Mesendoderm (in vitro differentiated cells): ENCODE data around the gene TTLL9. TPM values are rescaled to one million over a fixed set of nuclear protein-coding genes. Genes with fewer than 3 reads are reported as not detected.

Experiments
- DNase-seq: peaks from one replicate; pipeline ENCODE4 v3.0.0; 2013
- H2AK5ac ChIP-seq: 2 replicates; pipeline ENCODE4 v1.6.1; 2013; ENCODE audit warnings: low read length, inconsistent platforms
- H2BK120ac ChIP-seq: 2 replicates; pipeline ENCODE4 v1.6.1; 2013; ENCODE audit warnings: low read depth, mild to moderate bottlenecking, low read length, moderate library complexity, mixed read lengths
- H2BK15ac ChIP-seq: replicated peaks from 2 replicates; pipeline ENCODE4 v1.6.1; 2013; ENCODE audit warnings: low read depth, mild to moderate bottlenecking, moderate library complexity
- H2BK5ac ChIP-seq: 2 replicates; pipeline ENCODE4 v1.6.1; 2013; ENCODE audit warnings: low read length, inconsistent platforms
- H3K18ac ChIP-seq: 2 replicates; pipeline ENCODE4 v1.6.1; 2013; ENCODE audit warnings: mild to moderate bottlenecking, low read length, mixed read lengths
- H3K23ac ChIP-seq: one replicate; pipeline ENCODE4 v1.6.1; 2013; ENCODE audit warnings: low read length
- H3K27ac ChIP-seq: 2 replicates; pipeline ENCODE4 v1.5.1; 2013; ENCODE audit warnings: low read depth, mild to moderate bottlenecking, inconsistent platforms, low read length, moderate library complexity
- H3K27me3 ChIP-seq: 2 replicates; pipeline ENCODE4 v1.6.1; 2013; ENCODE audit warnings: low read length, control low read depth, mild to moderate bottlenecking, inconsistent platforms; ENCODE audit not compliant: insufficient read depth, poor library complexity
- H3K36me3 ChIP-seq: 2 replicates; pipeline ENCODE4 v1.6.1; 2013; ENCODE audit warnings: low read length, inconsistent platforms; ENCODE audit not compliant: control insufficient read depth, insufficient read depth
- H3K4ac ChIP-seq: one replicate; pipeline ENCODE4 v1.6.1; 2013; ENCODE audit warnings: low read depth, mild to moderate bottlenecking, low read length, moderate library complexity
- H3K4me1 ChIP-seq: 2 replicates; pipeline ENCODE4 v1.6.1; 2013; ENCODE audit warnings: low read depth, low read length, inconsistent platforms; ENCODE audit not compliant: control insufficient read depth
- H3K4me2 ChIP-seq: 2 replicates; pipeline ENCODE4 v1.6.1; 2013; ENCODE audit warnings: low read length
- H3K4me3 ChIP-seq: 2 replicates; pipeline ENCODE4 v1.5.1; 2013; ENCODE audit warnings: mild to moderate bottlenecking, low read length
- H3K56ac ChIP-seq: one replicate; pipeline ENCODE4 v1.6.1; 2013; ENCODE audit warnings: low read length
- H3K79me1 ChIP-seq: 2 replicates; pipeline ENCODE4 v1.6.1; 2013; ENCODE audit warnings: low read length, inconsistent platforms
- H3K79me2 ChIP-seq: 2 replicates; pipeline ENCODE4 v1.6.1; 2013; ENCODE audit warnings: mild to moderate bottlenecking, low read length; ENCODE audit not compliant: control insufficient read depth, insufficient read depth
- H3K9ac ChIP-seq: 2 replicates; pipeline ENCODE4 v1.6.1; 2013; ENCODE audit warnings: low read length, inconsistent platforms
- H4K5ac ChIP-seq: one replicate; pipeline ENCODE4 v1.6.1; 2013; ENCODE audit warnings: low read length
- H4K8ac ChIP-seq: one replicate; pipeline ENCODE4 v1.6.1; 2013; ENCODE audit warnings: low read depth, mild to moderate bottlenecking, control low read depth, low read length, moderate library complexity
- WGBS: extraction: QIAGEN DNeasy Blood & Tissue Kit; methylation state at CpG from one replicate; pipeline ENCODE4 v1.1.7; 2013; ENCODE audit warnings: low lambda C conversion rate, missing lambda C conversion rate; ENCODE audit not compliant: insufficient coverage; ENCODE audit errors: extremely low coverage; 5-methylcytosine and 5-hydroxymethylcytosine counted together
- small RNA-seq: library from polyadenylated mRNA; stranded (forward); fragments of <200 nt; extraction: miRNeasy Mini kit (QIAGEN cat#:217004); gene quantifications from one replicate; pipeline ENCODE3, GENCODE V24; 2013; ENCODE audit not compliant: insufficient read depth

The TTLL9 gene

GRCh38 chr20:31991339-31991705, 120.9 kb downstream of the TTLL9 start:
- no peak overlapping the region for H3K4me3 ChIP-seq
- no CpG with 5 or more reads among the region's 1 CpG for WGBS

GRCh38 chr20:31992086-31992485, 121.7 kb downstream of the TTLL9 start:
- Histone ChIP-seq H3K18ac (no peak overlapping the region), H3K79me2 (no peaks in the 10 kb centered on the region), H2BK5ac (no peak overlapping the region), H4K5ac (no peak overlapping the region), H3K27ac (no peak overlapping the region), H3K4me2 (no peak overlapping the region), H3K4ac (no peak overlapping the region), H3K79me1 (no peaks in the 10 kb centered on the region), H3K27me3 (peaks cover 13% of the 10 kb centered on the region), H3K9ac (no peak overlapping the region), H2AK5ac (no peak overlapping the region), H3K56ac (no peak overlapping the region), H2BK120ac (no peak overlapping the region), H4K8ac (no peak overlapping the region), H3K23ac (no peak overlapping the region), H3K4me3 (no peak overlapping the region), H3K4me1 (no peaks in the 10 kb centered on the region), H2BK15ac (no peak overlapping the region), H3K36me3 (no peaks in the 10 kb centered on the region)
- DNase-seq, result no peak
- no CpG with 5 or more reads among the region's 2 CpGs for WGBS

More at GRCh38 chr20:31991339-31991705, 120.9 kb downstream of the TTLL9 start:
- H3K79me1 ChIP-seq, result no peaks in the 10 kb centered on the region
- peaks cover 13% of the 10 kb centered on the region for H3K27me3 ChIP-seq
- H3K4me1 ChIP-seq, result no peaks in the 10 kb centered on the region
- no peaks in the 10 kb centered on the region for H3K36me3 ChIP-seq
- H3K79me2 ChIP-seq, result no peaks in the 10 kb centered on the region
- no peak overlapping the region for H2BK15ac ChIP-seq
- H3K4ac ChIP-seq, result no peak overlapping the region
- H3K9ac ChIP-seq, result no peak overlapping the region
- no peak overlapping the region for H2BK120ac ChIP-seq
- no peak overlapping the region for H3K23ac ChIP-seq
- H3K56ac ChIP-seq, result no peak overlapping the region
- DNase-seq, result no peak
- H3K4me2 ChIP-seq, result no peak overlapping the region
- no peak overlapping the region for H4K5ac ChIP-seq
- no peak overlapping the region for H3K18ac ChIP-seq
- H2AK5ac ChIP-seq, result no peak overlapping the region
- H2BK5ac ChIP-seq, result no peak overlapping the region
- H4K8ac ChIP-seq, result no peak overlapping the region
- H3K27ac ChIP-seq, result no peak overlapping the region

Small RNA genes lying within 50 kb of the gene (small RNA-seq; reads per million reads assigned to genes)
- gene RNU1-94P, result not detected
